Ovary (tissue), 3 donors: ENCODE measurements around the gene CAPN13.

Experiments
- CTCF ChIP-seq, 3 donors: fragments of 450-650 bp in 2 of 3; fragments of 200-600 bp in 1 of 3; IDR thresholded peaks; one replicate each; pipeline versions ENCODE4 v1.5.1 to v1.8.0; 2016 to 2022; ENCODE audit warnings: antibody characterized with exemption in 3 of 3, mild to moderate bottlenecking in 1 of 3
- EP300 ChIP-seq: sonication (generic); formaldehyde crosslinking; IDR thresholded peaks from one replicate; pipeline ENCODE4 v1.6.1; 2017; ENCODE audit warnings: antibody characterized with exemption
- POLR2A ChIP-seq: fragments of 450-650 bp; IDR thresholded peaks from one replicate; pipeline ENCODE4 v1.6.1; 2017; ENCODE audit warnings: antibody characterized with exemption, mild to moderate bottlenecking, moderate library complexity
- donor health status: DM: no; HTN: no; CAD: no.

- TF ChIP-seq POLR2A (no peak), CTCF (IDR thresholded peaks at IDR 0.05) (no peak), EP300 (no peak)
Measured at GRCh38 chr2:30766666-30767065, 40.6 kb downstream of the CAPN13 start.
